IMR-90 (cell line): ENCODE measurements around the gene LAMC3.
"Not testable (repeated sequence)": the region's sequence is repeated elsewhere in the genome, so short reads cannot be mapped to it uniquely, and the experiment has no call there.

Experiments
- CEBPB ChIP-seq: IDR thresholded peaks from 2 replicates; pipeline ENCODE4 v1.6.1; 2012; ENCODE audit warnings: low read depth, low read length, improper control_type of control experiment
- CTCF ChIP-seq: conservative IDR thresholded peaks from 2 replicates; pipeline ENCODE4 v1.5.1; 2012; ENCODE audit warnings: mild to moderate bottlenecking, low read depth, low read length, improper control_type of control experiment
- FOS ChIP-seq: fragments of 150-350 bp; IDR thresholded peaks from 2 replicates; pipeline ENCODE4 v1.6.1; 2016; ENCODE audit warnings: low read depth, low read length
- MXI1 ChIP-seq: IDR thresholded peaks from 2 replicates; pipeline ENCODE4 v1.6.1; 2012; ENCODE audit warnings: low read depth, mild to moderate bottlenecking, low read length, moderate library complexity, borderline replicate concordance
- POLR2A ChIP-seq: IDR thresholded peaks from 2 replicates; pipeline ENCODE4 v1.6.1; 2012; ENCODE audit warnings: mild to moderate bottlenecking, low read depth, low read length
- RAD21 ChIP-seq: IDR thresholded peaks from 2 replicates; pipeline ENCODE4 v1.6.1; 2012; ENCODE audit warnings: low read length, improper control_type of control experiment
- RCOR1 ChIP-seq: IDR thresholded peaks from 2 replicates; pipeline ENCODE4 v1.6.1; 2012; ENCODE audit warnings: mild to moderate bottlenecking, low read length, improper control_type of control experiment; ENCODE audit not compliant: insufficient replicate concordance
- RFX5 ChIP-seq: IDR thresholded peaks from 2 replicates; pipeline ENCODE4 v1.8.0; 2012; ENCODE audit warnings: low read depth, mild to moderate bottlenecking, low read length, moderate library complexity

GRCh38 chr9:131115360-131115742 lies 106.4 kb downstream of the LAMC3 start:
- TF ChIP-seq RCOR1, RFX5, POLR2A, CTCF, RAD21, CEBPB, MXI1, FOS: not testable (repeated sequence)
